GM18502 (cell line): ENCODE measurements around the gene FTO.
A peak's percentile ranks its signal among the peaks of the same experiment; 100 is the strongest.

Experiments
- ATAC-seq: cut with Tn5 transposase; IDR thresholded peaks from one replicate; pipeline ENCODE4 v1.9.1; 2021; ENCODE audit warnings: mild to moderate bottlenecking; ENCODE audit not compliant: unreplicated experiment, poor library complexity

The FTO gene

DNA sequence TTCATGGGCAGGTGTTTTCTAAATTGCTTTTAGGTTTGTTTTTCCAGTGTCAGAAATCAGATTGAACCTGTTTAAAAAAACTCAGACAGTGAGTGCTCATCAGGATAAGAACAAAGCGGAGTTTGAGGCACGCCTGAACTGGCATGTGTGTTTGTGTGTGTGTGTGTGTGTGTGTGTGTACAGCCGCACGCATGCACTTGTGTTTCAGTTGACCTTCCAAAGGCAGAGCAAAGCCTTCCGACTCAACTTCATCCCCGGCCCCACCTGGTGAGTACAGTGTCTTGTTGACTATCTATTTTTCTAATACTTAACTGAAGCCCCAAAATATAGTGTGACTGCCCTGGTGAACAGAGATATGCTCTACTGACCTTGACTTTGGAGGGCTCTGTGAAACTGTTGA lies 357.5 kb downstream of the FTO start:
- ATAC-seq = no peak

GRCh38 chr16:54062361-54063278 lies 358.7 kb downstream of the FTO start:
- ATAC-seq = no peak

GRCh38 chr16:54063279-54063773 lies 359.4 kb downstream of the FTO start:
- ATAC-seq = no peak

GRCh38 chr16:54066451-54067105 lies 362.6 kb downstream of the FTO start:
- ATAC-seq = no peak

DNA sequence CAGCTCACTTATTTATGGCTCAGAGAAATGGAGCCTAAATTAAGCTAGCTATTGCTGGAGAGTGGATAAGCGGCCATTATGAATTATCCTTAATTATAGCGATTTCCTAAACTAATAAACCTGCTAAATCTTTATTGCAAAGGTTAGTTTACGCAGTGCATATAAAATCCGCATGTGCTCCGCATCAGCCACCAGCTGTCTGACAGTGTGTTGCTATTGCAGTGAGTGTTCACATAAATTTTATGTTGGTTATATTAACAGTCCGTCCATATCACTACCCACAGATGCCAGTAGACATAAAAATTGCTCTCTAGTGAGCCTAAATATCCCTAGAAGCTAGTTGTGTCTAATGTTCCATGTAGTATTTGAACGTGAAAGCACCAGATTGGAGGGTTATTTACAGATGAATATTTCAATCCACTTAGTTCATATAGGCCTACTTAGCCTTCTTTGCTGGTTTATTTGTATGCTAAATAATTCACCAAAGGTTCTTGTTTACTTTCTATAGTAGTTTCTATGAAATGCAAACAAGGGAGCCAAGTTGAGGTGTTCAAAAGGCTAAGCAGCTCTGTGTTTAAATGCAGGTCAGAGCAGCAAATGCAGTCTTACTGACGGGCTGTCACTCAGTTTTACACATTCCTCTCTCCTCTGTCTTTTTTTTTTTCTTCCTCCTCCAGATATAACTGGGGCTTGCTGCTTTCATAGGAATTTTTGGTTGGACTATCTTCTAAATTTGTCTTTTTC lies 363.5 kb downstream of the FTO start:
- ATAC-seq = no peak

GRCh38 chr16:54068212-54068611 lies 364.3 kb downstream of the FTO start:
- no peak for ATAC-seq

DNA sequence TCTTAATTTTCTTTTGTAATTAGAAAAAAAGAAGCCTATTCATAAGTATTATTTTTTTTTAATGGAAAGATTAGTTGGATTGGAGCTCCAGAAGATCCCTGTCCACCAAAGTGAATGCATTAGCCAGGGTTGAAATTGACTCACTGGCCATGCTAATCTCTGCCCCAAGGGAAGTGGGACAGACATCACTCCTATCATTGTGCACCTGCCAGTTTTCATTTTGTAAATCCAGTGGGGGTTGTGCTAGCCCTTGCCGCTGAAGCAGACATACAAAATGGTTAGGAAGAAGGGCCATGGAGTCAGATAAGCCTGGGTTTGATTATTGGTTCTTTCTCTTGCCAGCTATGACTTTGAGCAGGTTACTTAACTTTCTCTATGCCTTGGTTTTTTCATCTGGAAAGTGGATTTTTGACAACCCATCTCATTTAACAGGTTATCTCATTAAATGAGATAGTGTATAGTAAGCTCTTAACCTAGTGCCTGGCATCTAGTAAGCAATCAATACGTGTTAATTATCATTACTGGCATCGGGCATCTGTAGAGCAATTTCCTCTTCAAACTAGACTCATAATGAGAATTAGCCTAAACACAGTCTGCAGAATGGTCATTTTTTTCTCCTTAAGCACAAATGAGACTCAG lies 365.8 kb downstream of the FTO start:
- no peak for ATAC-seq

- ATAC-seq = peak; percentile 76
These were observed 366.9 kb downstream of the FTO start for GRCh38 chr16:54070789-54071343.

DNA sequence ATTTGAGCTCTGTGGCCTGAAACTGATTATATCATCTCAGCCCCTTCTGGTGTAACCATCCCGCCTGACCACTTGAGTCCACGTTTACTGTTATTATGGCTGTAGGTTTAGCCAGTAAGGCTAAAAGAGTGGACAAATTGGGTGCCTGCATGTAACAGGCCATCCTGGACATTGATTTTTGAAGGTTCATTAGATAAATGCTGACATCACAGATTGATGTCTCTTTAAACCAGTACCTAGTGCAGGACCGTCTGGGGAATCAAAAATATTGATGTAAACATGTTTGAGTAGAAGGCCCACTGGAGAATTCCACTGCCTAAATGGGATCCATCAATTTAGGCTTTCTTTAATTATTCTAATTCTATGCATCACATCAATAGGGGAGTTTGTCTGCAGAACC lies 367.6 kb downstream of the FTO start:
- no peak for ATAC-seq

- ATAC-seq = no peak
These were observed 368.3 kb downstream of the FTO start for GRCh38 chr16:54072237-54072636.

DNA sequence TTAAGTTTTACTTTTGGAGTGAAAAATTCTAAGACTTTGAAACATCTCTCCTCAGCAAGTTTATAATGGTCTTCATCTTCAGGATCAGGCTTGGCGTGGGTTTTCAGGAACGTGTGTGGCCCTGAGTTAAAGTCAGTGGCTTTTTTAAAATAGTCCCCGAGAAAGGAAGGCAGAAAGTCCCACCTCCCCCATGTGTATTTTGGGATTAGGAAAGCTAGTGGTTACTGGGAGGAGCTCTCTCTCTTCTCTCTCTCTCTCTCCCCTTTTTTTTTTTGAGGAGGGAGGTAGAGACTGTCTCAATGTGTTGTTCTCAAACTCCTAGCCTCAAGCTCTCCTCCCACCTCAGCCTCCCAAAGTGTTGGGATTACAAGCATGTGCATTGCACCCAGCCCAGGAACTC lies 369.4 kb downstream of the FTO start:
- no peak for ATAC-seq

DNA sequence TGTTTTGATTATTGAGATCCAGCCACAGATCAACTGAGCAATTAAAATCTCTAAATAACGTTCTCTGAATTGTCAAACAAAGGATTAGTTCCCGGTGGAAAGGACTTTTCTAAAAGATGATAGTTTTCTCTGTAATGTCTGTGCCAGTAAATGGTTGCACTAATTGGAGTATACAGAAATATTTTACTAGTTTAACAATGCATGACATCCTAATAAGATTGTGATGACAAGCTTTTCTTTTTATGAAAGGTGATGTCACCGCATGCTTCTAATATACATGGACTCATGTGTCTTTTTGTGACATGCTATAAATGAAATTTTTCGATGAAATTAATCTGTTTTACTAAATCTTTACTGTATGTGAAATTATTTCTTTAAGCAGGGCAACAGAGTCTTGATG lies 371.5 kb downstream of the FTO start:
- no peak for ATAC-seq

DNA sequence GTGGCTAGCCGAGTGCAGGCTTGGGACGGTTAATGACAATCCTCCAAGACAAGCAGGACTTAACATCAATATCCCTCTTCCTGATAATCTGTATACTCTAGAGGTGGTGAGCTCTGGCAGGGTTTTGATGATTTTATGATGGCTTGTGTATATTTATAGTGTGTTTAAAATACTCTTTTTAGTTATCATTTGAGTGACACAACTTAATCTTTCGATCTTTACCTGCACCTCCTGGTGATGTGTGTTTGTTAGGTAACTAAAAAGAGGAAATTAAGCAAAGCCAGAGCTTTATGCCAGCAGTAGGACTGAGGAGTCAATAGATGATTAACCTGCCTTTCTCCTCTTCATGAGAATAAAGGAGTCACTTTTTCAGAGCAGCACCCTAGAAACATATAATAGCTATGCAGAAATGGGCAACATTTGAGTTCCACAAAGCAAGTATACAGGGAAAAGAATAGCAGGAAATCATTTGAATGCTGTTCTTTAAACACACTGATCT lies 372.1 kb downstream of the FTO start:
- ATAC-seq = no peak

- ATAC-seq = no peak
These were observed 373.3 kb downstream of the FTO start for GRCh38 chr16:54077050-54077821.

GRCh38 chr16:54080524-54081008 lies 376.6 kb downstream of the FTO start:
- ATAC-seq = no peak

- no peak for ATAC-seq
These were observed 382.8 kb downstream of the FTO start for GRCh38 chr16:54086791-54087190.

DNA sequence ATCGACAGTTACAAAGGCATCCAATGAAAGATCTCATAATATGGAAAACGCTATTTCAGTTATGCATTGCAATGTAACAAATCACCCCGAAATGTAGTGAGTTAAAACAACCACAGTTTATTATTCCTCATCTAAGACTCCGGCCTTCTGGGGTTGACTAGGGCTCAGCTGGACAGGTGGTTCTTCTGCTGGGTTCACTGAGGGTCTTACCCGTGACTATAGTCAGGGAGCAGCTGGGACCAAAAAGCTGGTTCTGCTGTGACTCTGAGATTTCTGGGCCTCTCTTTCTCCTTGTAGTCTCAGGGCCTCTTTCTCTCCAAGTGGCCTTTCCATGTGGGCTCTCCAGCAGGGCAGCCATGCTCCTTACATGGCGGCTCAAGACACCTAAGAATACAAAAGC lies 386.6 kb downstream of the FTO start:
- no peak for ATAC-seq

DNA sequence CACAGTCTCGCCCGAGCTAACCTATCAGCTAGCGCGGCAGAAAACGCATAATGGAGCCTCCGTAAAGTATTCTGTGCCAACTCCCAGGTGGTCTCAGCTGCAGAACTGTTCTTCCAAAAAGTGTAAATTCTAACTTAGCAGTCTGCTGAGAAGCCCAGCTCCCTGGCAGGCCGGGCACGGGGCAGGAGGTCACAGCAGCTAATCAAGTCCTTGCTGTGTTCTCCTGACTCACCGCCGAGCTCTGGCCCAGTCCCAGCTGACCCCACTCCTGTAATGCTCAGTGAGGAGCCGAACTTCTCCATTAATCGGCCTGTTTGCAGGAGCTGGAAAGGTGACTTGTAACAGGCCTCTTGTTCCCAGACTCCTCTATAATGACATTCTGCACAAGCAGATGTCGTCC lies 389.3 kb downstream of the FTO start:
- no peak for ATAC-seq

GRCh38 chr16:54094641-54095040 lies 390.7 kb downstream of the FTO start:
- no peak for ATAC-seq
